OCI-LY3 (cell line): ENCODE data around the gene BCAR1.

Experiments used
- EZH2phosphoT487 ChIP-seq: fragments of 200-600 bp; shearing (Covaris generic); IDR thresholded peaks from 2 replicates; pipeline ENCODE4 v1.6.1; 2018; ENCODE audit warnings: antibody characterized with exemption, mixed run types, low read depth
- TF ChIP-seq, protein P1 (sequence below): fragments of 200-600, 300-600 bp; sonication (generic); IDR thresholded peaks from 2 replicates; pipeline ENCODE4 v1.5.1; 2014; ENCODE audit warnings: antibody characterized with exemption, low read length, low read depth

- TF ChIP-seq, protein P1, sequence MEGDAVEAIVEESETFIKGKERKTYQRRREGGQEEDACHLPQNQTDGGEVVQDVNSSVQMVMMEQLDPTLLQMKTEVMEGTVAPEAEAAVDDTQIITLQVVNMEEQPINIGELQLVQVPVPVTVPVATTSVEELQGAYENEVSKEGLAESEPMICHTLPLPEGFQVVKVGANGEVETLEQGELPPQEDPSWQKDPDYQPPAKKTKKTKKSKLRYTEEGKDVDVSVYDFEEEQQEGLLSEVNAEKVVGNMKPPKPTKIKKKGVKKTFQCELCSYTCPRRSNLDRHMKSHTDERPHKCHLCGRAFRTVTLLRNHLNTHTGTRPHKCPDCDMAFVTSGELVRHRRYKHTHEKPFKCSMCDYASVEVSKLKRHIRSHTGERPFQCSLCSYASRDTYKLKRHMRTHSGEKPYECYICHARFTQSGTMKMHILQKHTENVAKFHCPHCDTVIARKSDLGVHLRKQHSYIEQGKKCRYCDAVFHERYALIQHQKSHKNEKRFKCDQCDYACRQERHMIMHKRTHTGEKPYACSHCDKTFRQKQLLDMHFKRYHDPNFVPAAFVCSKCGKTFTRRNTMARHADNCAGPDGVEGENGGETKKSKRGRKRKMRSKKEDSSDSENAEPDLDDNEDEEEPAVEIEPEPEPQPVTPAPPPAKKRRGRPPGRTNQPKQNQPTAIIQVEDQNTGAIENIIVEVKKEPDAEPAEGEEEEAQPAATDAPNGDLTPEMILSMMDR = no peak
- no peak for TF ChIP-seq EZH2phosphoT487
Observed at GRCh38 chr16:75216127-75216526, 35.3 kb downstream of the BCAR1 start.
